ENCODE data around the gene GUCY1B1. TPM values are rescaled to one million over a fixed set of nuclear protein-coding genes. Genes with fewer than 3 reads are reported as not detected.
A peak's percentile ranks its signal among the peaks of the same experiment; 100 is the strongest.

GUCY1B1 gene
- total RNA-seq, 4 donors from 2014 or later = 24.8 to 37.4 (median 30.9) TPM

- intact Hi-C loops (cut with DNase I; ENCODE audit: low total_unique reads) = loop anchor here (5.0 kb wide), 1 partner anchor 344 kb away; no protein-coding TSS in a partner anchor
- Histone ChIP-seq H3K9me3 (no peaks in the 10 kb centered on the region), H3K36me3 (no peaks in the 10 kb centered on the region), H3K4me1 (no peaks in the 10 kb centered on the region), H3K27ac (no peak overlapping the region), H3K27me3 (no peaks in the 10 kb centered on the region), H3K4me3 (no peak overlapping the region)
- DNase-seq = no peak
- no peak for TF ChIP-seq CTCF (IDR thresholded peaks at IDR 0.05)
- no peak for TF ChIP-seq POLR2A (IDR thresholded peaks at IDR 0.05)
Measured at GRCh38 chr4:155785828-155786227, 27.0 kb downstream of the GUCY1B1 start.

GRCh38 chr4:155787113-155787710 lies 28.4 kb downstream of the GUCY1B1 start:
- H3K27ac ChIP-seq = no peak overlapping the region
- DNase-seq = no peak

GRCh38 chr4:155789391-155789790 lies 30.6 kb downstream of the GUCY1B1 start:
- intact Hi-C loops (cut with DNase I; ENCODE audit: low total_unique reads) = loop anchor here (5.0 kb wide), 1 partner anchor 347 kb away; no protein-coding TSS in a partner anchor
- TF ChIP-seq POLR2A (IDR thresholded peaks at IDR 0.05) (no peak), CTCF (IDR thresholded peaks at IDR 0.05) (no peak)
- no peak for DNase-seq
- Histone ChIP-seq H3K4me1 (no peaks in the 10 kb centered on the region), H3K27ac (peak overlapping the region in 1 of 2 donors; percentile 0), H3K4me3 (peak overlapping the region in 1 of 2 donors; percentile 4), H3K9me3 (no peaks in the 10 kb centered on the region), H3K27me3 (no peaks in the 10 kb centered on the region), H3K36me3 (no peaks in the 10 kb centered on the region)

More at GRCh38 chr4:155787113-155787710, 28.4 kb downstream of the GUCY1B1 start:
- no peak overlapping the region for H3K4me3 ChIP-seq
- intact Hi-C loops (cut with DNase I; ENCODE audit: low total_unique reads) = loop anchor here (5.0 kb wide), 1 partner anchor 345 kb away; no protein-coding TSS in a partner anchor
- H3K27me3 ChIP-seq = no peaks in the 10 kb centered on the region
- H3K9me3 ChIP-seq = no peaks in the 10 kb centered on the region
- no peaks in the 10 kb centered on the region for H3K4me1 ChIP-seq
- no peaks in the 10 kb centered on the region for H3K36me3 ChIP-seq
- no peak for TF ChIP-seq POLR2A (IDR thresholded peaks at IDR 0.05)
- peak; percentile 62 to 88 (median 70) for TF ChIP-seq CTCF (IDR thresholded peaks at IDR 0.05)

GRCh38 chr4:155789982-155790381 lies 31.2 kb downstream of the GUCY1B1 start:
- no peak overlapping the region for H3K4me3 ChIP-seq
- H3K9me3 ChIP-seq = no peaks in the 10 kb centered on the region
- H3K27me3 ChIP-seq = no peaks in the 10 kb centered on the region
- no peak for DNase-seq
- TF ChIP-seq POLR2A (IDR thresholded peaks at IDR 0.05) (no peak), CTCF (IDR thresholded peaks at IDR 0.05) (no peak)
- no peak overlapping the region for H3K27ac ChIP-seq
- H3K4me1 ChIP-seq = no peaks in the 10 kb centered on the region
- intact Hi-C loops (cut with DNase I; ENCODE audit: low total_unique reads) = loop anchor here (5.0 kb wide), 1 partner anchor 348 kb away; no protein-coding TSS in a partner anchor
- H3K36me3 ChIP-seq = no peaks in the 10 kb centered on the region

GRCh38 chr4:155794589-155795236 lies 35.9 kb downstream of the GUCY1B1 start:
- Histone ChIP-seq H3K27ac (no peak overlapping the region), H3K27me3 (no peaks in the 10 kb centered on the region), H3K36me3 (no peaks in the 10 kb centered on the region), H3K4me3 (no peak overlapping the region), H3K4me1 (no peaks in the 10 kb centered on the region), H3K9me3 (no peaks in the 10 kb centered on the region)
- no peak for DNase-seq
- TF ChIP-seq POLR2A (IDR thresholded peaks at IDR 0.05) (no peak), CTCF (IDR thresholded peaks at IDR 0.05) (no peak)
- intact Hi-C loops (cut with DNase I; ENCODE audit: low total_unique reads) = no loop called here

All from uterus (tissue), 4 donors.